Stomach (tissue), 4 donors: ENCODE results near the gene HTR7.

ENCODE experiments used
- EP300 ChIP-seq: sonication (generic); formaldehyde crosslinking; IDR thresholded peaks from one replicate; pipeline ENCODE4 v1.6.1; 2017; ENCODE audit warnings: antibody characterized with exemption
- POLR2A ChIP-seq, 4 donors: fragments of 450-650 bp; IDR thresholded peaks; one replicate each; pipeline ENCODE4 v1.6.1; 2016; ENCODE audit warnings: antibody characterized with exemption in 4 of 4, control low read depth in 2 of 4, mild to moderate bottlenecking in 1 of 4, moderate library complexity in 1 of 4
- POLR2AphosphoS5 ChIP-seq, 3 donors: sonication (generic); formaldehyde crosslinking; IDR thresholded peaks; one replicate each; pipeline ENCODE4 v1.6.1; 2016; ENCODE audit warnings: antibody characterized with exemption in 3 of 3
- TF ChIP-seq, protein P1 (sequence below), 7 experiments: fragments of 450-650 bp in 4 of 7; fragments of 200-600 bp in 3 of 7; sonication (generic) in 3 of 7; IDR thresholded peaks; one replicate each; pipeline ENCODE4 v1.5.1; 2016 to 2019; ENCODE audit warnings: antibody characterized with exemption in 7 of 7, control low read depth in 2 of 7, mild to moderate bottlenecking in 1 of 7

DNA sequence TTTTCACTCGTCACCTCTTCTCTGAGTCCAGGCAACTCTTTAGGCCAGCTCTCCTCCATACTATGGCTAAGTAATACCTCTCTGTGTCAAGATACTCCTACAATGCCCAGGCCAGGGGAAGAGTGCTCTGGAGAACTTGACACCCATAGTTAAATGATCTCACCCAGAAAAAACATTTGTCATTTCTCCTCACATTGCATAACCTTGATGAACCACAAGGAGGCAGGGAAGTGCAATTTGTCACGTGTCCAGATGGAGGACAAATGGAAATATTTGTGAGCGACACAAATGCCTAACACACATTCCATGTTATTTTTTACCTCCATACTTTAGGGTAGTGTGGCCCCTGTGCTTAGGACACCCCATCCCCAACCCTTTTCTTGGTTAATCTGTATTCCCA lies 78.3 kb downstream of the HTR7 start:
- TF ChIP-seq, protein P1, sequence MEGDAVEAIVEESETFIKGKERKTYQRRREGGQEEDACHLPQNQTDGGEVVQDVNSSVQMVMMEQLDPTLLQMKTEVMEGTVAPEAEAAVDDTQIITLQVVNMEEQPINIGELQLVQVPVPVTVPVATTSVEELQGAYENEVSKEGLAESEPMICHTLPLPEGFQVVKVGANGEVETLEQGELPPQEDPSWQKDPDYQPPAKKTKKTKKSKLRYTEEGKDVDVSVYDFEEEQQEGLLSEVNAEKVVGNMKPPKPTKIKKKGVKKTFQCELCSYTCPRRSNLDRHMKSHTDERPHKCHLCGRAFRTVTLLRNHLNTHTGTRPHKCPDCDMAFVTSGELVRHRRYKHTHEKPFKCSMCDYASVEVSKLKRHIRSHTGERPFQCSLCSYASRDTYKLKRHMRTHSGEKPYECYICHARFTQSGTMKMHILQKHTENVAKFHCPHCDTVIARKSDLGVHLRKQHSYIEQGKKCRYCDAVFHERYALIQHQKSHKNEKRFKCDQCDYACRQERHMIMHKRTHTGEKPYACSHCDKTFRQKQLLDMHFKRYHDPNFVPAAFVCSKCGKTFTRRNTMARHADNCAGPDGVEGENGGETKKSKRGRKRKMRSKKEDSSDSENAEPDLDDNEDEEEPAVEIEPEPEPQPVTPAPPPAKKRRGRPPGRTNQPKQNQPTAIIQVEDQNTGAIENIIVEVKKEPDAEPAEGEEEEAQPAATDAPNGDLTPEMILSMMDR (IDR thresholded peaks at IDR 0.05), result no peak
- TF ChIP-seq POLR2AphosphoS5 (IDR thresholded peaks at IDR 0.05) (no peak), POLR2A (IDR thresholded peaks at IDR 0.05) (no peak), EP300 (no peak)
